Measurements from ENCODE around the gene KLHL5. TPM values are rescaled to one million over a fixed set of nuclear protein-coding genes. Genes with fewer than 3 reads are reported as not detected.

Gene KLHL5
- total RNA-seq, 1 donor from 2014 or later = 65.9 TPM

GRCh38 chr4:39056023-39056422, 6.0 kb upstream of the KLHL5 start:
- H3K9ac ChIP-seq = no peak overlapping the region
- no peak for DNase-seq (ENCODE audit: low spot score)
- Mint-ChIP-seq H3K4me1 (peaks cover 25% of the 10 kb centered on the region), H3K4me3 (no peak overlapping the region), H3K9me3 (no peaks in the 10 kb centered on the region), H3K36me3 (no peaks in the 10 kb centered on the region), H3K27me3 (ENCODE audit: insufficient read depth, low read depth) (no peaks in the 10 kb centered on the region), H3K27ac (no peak overlapping the region)
- TF ChIP-seq EZH2phosphoT487 (IDR thresholded peaks at IDR 0.05) (no peak), EZH2 (IDR thresholded peaks at IDR 0.05) (no peak)
- TF ChIP-seq, protein P1, sequence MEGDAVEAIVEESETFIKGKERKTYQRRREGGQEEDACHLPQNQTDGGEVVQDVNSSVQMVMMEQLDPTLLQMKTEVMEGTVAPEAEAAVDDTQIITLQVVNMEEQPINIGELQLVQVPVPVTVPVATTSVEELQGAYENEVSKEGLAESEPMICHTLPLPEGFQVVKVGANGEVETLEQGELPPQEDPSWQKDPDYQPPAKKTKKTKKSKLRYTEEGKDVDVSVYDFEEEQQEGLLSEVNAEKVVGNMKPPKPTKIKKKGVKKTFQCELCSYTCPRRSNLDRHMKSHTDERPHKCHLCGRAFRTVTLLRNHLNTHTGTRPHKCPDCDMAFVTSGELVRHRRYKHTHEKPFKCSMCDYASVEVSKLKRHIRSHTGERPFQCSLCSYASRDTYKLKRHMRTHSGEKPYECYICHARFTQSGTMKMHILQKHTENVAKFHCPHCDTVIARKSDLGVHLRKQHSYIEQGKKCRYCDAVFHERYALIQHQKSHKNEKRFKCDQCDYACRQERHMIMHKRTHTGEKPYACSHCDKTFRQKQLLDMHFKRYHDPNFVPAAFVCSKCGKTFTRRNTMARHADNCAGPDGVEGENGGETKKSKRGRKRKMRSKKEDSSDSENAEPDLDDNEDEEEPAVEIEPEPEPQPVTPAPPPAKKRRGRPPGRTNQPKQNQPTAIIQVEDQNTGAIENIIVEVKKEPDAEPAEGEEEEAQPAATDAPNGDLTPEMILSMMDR (IDR thresholded peaks at IDR 0.05) = no peak
- H3K27me3 ChIP-seq = no peaks in the 10 kb centered on the region
- H2AFZ ChIP-seq (replicated peaks) = no peak overlapping the region
- peaks cover 28% of the 10 kb centered on the region for H3K4me1 ChIP-seq
- no peak overlapping the region for H3K27ac ChIP-seq
- no peaks in the 10 kb centered on the region for H3K36me3 ChIP-seq
- H3F3A ChIP-seq (ENCODE audit: low read depth) = peaks cover 6% of the 10 kb centered on the region
- H3K9me3 ChIP-seq (ENCODE audit: low read depth) = no peaks in the 10 kb centered on the region
- H3K79me2 ChIP-seq (ENCODE audit: low read depth) = peaks cover 90% of the 10 kb centered on the region
- H3K4me2 ChIP-seq = no peak overlapping the region
- H3K4me3 ChIP-seq = no peak overlapping the region
- H4K20me1 ChIP-seq (ENCODE audit: low read depth) = peaks cover 57% of the 10 kb centered on the region

GRCh38 chr4:39061457-39061856, 575 bp upstream of the KLHL5 start:
- H3F3A ChIP-seq (ENCODE audit: low read depth) = peaks cover 14% of the 10 kb centered on the region
- TF ChIP-seq, protein P1 (IDR thresholded peaks at IDR 0.05) = no peak
- TF ChIP-seq EZH2phosphoT487 (IDR thresholded peaks at IDR 0.05) (no peak), EZH2 (IDR thresholded peaks at IDR 0.05) (no peak)
- Mint-ChIP-seq H3K36me3 (no peaks in the 10 kb centered on the region), H3K4me3 (no peak overlapping the region), H3K27me3 (ENCODE audit: insufficient read depth, low read depth) (no peaks in the 10 kb centered on the region), H3K27ac (no peak overlapping the region), H3K9me3 (no peaks in the 10 kb centered on the region), H3K4me1 (peaks cover 15% of the 10 kb centered on the region)
- H4K20me1 ChIP-seq (ENCODE audit: low read depth) = peaks cover 32% of the 10 kb centered on the region
- no peak overlapping the region for H3K9ac ChIP-seq
- peak overlapping the region; percentile 71 for H3K4me2 ChIP-seq
- no peaks in the 10 kb centered on the region for H3K27me3 ChIP-seq
- no peak overlapping the region for H3K27ac ChIP-seq
- no peaks in the 10 kb centered on the region for H3K9me3 ChIP-seq (ENCODE audit: low read depth)
- H3K36me3 ChIP-seq = no peaks in the 10 kb centered on the region
- peak overlapping the region; percentile 34 for H3K4me3 ChIP-seq
- no peak for DNase-seq (ENCODE audit: low spot score)
- H3K79me2 ChIP-seq (ENCODE audit: low read depth) = peaks cover 94% of the 10 kb centered on the region
- no peak overlapping the region for H2AFZ ChIP-seq (replicated peaks)
- peaks cover 24% of the 10 kb centered on the region for H3K4me1 ChIP-seq

- Mint-ChIP-seq H3K9me3 (no peaks in the 10 kb centered on the region), H3K27me3 (ENCODE audit: insufficient read depth, low read depth) (no peaks in the 10 kb centered on the region), H3K27ac (peak overlapping the region; percentile 58), H3K4me1 (peaks cover 15% of the 10 kb centered on the region), H3K4me3 (peak overlapping the region; percentile 78), H3K36me3 (no peaks in the 10 kb centered on the region)
- Histone ChIP-seq H4K20me1 (ENCODE audit: low read depth) (peaks cover 32% of the 10 kb centered on the region), H3F3A (ENCODE audit: low read depth) (peaks cover 14% of the 10 kb centered on the region), H3K4me1 (peaks cover 24% of the 10 kb centered on the region), H3K79me2 (ENCODE audit: low read depth) (peaks cover 90% of the 10 kb centered on the region), H3K9ac (no peak overlapping the region), H3K36me3 (no peaks in the 10 kb centered on the region), H3K4me3 (peak overlapping the region; percentile 34), H2AFZ (replicated peaks) (no peak overlapping the region), H3K4me2 (peak overlapping the region; percentile 71), H3K27ac (peak overlapping the region; percentile 1), H3K9me3 (ENCODE audit: low read depth) (no peaks in the 10 kb centered on the region), H3K27me3 (no peaks in the 10 kb centered on the region)
- no peak for DNase-seq (ENCODE audit: low spot score)
- no peak for TF ChIP-seq EZH2 (IDR thresholded peaks at IDR 0.05)
- no peak for TF ChIP-seq EZH2phosphoT487 (IDR thresholded peaks at IDR 0.05)
- TF ChIP-seq, protein P1 (IDR thresholded peaks at IDR 0.05) = no peak
Observed at GRCh38 chr4:39062770-39063097, 702 bp downstream of the KLHL5 start.

Data from neural progenitor cell (in vitro differentiated cells).